ENCODE data around the gene HIPK1.
"Not testable (repeated sequence)": the region's sequence is repeated elsewhere in the genome, so short reads cannot be mapped to it uniquely, and the experiment has no call there.

The HIPK1 gene

GRCh38 chr1:113946112-113946511 is 17.0 kb downstream of the HIPK1 start:
- DNase-seq, result no peak

DNA sequence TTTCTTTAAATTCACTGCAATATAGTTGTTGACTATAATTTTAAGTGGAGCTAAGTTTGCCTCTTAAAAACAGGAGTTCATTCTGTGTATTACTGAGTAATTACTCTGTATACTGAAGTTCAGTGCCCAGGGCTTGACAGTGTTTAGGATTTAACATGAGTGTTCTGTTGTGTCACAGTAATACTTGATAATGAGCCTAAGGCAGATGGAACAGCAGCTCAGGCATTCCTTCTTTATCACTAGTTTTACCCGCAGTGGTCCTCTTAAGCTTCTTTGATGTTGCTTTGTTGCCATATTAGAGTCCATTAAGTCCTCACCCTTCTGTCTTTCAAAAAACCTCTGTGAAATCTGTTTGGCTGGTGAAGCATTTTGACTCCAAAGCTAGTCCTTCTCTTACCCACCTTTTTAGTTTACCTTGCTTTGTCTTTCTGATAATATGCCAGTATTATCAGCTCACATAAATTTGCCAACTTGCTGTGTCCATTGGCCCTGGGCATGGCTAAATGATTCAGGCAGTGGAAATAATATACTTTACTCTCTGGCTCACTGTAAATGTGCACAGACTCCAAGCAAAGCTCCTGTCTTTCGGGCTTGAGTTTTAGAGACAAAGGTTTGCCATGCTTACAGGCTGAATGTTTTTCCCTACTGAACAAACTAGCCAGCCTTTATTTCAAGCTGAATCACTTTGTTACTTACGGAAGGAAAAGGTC is 17.7 kb downstream of the HIPK1 start:
- no peak for DNase-seq

GRCh38 chr1:113947388-113948107 is 18.4 kb downstream of the HIPK1 start:
- no peak for DNase-seq

GRCh38 chr1:113948151-113948550 is 19.0 kb downstream of the HIPK1 start:
- not testable (repeated sequence) for DNase-seq

GRCh38 chr1:113949007-113949406 is 19.9 kb downstream of the HIPK1 start:
- no peak for DNase-seq

DNA sequence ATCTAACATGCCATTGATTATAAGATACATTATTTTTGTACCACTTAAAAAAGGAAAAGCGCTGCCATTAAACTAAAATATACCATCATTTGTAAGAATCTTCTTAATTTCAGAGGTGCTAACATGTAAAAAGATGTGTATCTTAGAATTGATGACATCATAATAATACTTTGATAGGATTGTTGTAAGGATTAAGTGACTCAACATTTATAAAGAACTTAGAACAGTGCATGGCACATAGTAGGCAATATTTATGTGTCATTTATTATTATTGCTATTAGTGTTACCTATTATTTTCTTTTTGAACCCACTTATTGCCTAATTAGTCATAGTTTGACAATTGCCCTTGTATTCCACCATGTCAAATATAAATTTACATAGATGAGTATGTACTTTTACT is 21.8 kb downstream of the HIPK1 start:
- no peak for DNase-seq

DNA sequence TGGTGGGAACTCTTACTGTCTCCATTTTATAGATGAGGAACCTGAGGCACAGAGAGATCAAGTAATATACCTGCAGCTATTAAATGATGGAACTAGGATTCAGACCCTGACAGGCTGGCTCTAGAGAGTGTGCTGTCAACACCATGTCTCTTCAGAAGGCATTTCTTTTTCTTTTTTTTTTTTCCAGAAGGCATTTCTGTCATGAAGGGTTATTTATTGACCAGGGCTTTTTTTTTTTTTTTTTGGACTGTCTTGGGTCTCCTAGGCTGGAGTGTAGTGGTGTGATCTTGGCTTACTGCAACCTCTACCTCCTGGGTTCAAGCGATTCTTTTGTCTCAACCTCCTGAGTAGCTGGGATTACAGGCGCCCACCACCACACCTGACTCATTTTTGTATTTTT is 22.6 kb downstream of the HIPK1 start:
- no peak for DNase-seq

DNA sequence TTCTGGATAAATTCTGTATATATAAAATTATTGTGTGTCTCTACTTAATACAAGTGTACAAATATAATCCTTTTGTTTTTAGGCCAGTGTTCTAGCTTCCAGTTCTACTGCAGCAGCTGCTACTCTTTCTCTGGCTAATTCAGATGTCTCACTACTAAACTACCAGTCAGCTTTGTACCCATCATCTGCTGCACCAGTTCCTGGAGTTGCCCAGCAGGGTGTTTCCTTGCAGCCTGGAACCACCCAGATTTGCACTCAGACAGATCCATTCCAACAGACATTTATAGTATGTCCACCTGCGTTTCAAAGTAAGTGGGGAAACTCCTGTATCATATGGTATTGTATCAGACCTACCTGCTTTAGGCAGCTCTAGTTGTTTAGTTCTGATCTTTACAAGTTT is 28.9 kb downstream of the HIPK1 start:
- DNase-seq, result no peak

DNA sequence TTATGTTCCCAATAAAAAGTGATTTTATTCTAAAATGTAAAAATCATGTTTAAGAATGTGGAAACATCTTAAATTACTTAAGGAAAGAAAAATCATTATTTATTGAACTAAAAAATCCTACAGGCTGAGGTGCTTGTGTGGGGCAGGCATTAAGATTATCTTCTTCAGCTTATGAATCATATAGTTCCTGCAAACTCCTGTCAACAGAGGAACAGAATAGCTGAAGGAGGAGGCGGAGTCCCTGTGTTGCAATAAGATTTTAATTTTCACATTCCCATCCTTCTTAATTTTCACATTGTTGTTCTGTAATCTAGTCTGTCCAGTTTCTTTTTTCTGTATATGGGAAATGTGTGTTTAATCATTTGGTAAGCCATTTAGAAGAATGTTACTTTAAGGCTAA is 29.6 kb downstream of the HIPK1 start:
- DNase-seq, result no peak

DNA sequence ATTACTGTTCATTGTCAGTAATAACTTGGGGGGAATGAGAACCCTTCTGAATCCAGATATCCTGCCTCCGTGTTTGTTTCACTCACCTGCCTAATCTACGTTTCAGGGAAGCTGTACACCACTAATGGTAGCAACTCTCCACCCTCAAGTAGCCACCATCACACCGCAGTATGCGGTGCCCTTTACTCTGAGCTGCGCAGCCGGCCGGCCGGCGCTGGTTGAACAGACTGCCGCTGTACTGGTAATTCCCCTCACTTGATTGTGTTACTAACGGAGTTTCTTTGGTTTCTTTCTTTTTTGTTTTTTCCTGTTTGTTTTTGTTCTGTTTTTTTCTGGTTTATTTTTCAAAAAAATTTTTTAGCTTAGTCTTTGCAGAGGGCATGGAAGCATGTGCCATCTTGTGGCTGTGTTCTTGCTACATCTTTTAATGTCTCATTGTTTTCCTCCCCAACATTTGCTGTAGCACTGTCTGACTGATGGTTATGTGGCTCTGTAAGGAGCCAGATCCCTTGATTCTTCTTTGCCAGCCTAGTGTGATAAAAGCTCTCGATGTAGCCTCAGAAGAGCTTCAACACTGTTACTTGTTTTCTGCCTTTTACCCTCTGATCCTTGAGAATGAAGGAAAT is 34.3 kb downstream of the HIPK1 start:
- no peak for DNase-seq

- DNase-seq, result no peak
Measured at GRCh38 chr1:113965703-113966412, 36.7 kb downstream of the HIPK1 start.

GRCh38 chr1:113972954-113973353 is 43.8 kb downstream of the HIPK1 start:
- no peak for DNase-seq

DNA sequence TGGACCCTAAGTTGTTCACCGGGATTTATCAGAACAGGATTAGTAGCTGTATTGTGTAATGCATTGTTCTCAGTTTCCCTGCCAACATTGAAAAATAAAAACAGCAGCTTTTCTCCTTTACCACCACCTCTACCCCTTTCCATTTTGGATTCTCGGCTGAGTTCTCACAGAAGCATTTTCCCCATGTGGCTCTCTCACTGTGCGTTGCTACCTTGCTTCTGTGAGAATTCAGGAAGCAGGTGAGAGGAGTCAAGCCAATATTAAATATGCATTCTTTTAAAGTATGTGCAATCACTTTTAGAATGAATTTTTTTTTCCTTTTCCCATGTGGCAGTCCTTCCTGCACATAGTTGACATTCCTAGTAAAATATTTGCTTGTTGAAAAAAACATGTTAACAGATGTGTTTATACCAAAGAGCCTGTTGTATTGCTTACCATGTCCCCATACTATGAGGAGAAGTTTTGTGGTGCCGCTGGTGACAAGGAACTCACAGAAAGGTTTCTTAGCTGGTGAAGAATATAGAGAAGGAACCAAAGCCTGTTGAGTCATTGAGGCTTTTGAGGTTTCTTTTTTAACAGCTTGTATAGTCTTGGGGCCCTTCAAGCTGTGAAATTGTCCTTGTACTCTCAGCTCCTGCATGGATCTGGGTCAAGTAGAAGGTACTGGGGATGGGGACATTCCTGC is 46.2 kb downstream of the HIPK1 start:
- no peak for DNase-seq

DNA sequence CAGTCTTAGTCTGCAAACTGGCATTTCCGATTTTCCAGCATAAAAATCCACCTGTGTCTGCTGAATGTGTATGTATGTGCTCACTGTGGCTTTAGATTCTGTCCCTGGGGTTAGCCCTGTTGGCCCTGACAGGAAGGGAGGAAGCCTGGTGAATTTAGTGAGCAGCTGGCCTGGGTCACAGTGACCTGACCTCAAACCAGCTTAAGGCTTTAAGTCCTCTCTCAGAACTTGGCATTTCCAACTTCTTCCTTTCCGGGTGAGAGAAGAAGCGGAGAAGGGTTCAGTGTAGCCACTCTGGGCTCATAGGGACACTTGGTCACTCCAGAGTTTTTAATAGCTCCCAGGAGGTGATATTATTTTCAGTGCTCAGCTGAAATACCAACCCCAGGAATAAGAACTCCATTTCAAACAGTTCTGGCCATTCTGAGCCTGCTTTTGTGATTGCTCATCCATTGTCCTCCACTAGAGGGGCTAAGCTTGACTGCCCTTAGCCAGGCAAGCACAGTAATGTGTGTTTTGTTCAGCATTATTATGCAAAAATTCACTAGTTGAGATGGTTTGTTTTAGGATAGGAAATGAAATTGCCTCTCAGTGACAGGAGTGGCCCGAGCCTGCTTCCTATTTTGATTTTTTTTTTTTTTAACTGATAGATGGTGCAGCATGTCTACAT is 47.6 kb downstream of the HIPK1 start:
- no peak for DNase-seq

DNA sequence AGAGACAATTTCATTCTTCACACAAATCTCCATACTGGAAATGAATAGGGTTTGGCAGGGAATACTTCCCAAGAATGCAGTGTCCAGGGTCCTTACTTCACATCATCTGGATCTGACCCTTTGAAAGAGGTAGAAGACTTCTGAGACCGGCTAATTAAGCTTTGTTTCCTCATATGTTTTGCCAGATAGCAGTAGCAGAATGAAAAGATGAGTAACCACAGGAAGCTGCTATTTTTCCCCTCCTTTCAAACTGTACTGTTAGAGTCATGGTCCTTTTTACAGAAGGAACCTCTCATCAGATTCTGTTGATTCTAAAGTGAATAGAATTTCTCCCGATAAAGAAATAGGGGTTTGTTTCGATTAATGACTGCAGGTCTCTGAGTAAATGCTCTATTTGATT is 48.8 kb downstream of the HIPK1 start:
- DNase-seq, result no peak

- peak; percentile 76 for DNase-seq
Measured at GRCh38 chr1:113978863-113979702, 50.0 kb downstream of the HIPK1 start, which contains the start of gene OLFML3. Gene OLFML3, plus strand, starts transcription at chr1:113979474. Its CDS starts 43 bp downstream, at chr1:113979517.

GRCh38 chr1:113980110-113980509 is 51.0 kb downstream of the HIPK1 start:
- DNase-seq, result peak; percentile 77

DNA sequence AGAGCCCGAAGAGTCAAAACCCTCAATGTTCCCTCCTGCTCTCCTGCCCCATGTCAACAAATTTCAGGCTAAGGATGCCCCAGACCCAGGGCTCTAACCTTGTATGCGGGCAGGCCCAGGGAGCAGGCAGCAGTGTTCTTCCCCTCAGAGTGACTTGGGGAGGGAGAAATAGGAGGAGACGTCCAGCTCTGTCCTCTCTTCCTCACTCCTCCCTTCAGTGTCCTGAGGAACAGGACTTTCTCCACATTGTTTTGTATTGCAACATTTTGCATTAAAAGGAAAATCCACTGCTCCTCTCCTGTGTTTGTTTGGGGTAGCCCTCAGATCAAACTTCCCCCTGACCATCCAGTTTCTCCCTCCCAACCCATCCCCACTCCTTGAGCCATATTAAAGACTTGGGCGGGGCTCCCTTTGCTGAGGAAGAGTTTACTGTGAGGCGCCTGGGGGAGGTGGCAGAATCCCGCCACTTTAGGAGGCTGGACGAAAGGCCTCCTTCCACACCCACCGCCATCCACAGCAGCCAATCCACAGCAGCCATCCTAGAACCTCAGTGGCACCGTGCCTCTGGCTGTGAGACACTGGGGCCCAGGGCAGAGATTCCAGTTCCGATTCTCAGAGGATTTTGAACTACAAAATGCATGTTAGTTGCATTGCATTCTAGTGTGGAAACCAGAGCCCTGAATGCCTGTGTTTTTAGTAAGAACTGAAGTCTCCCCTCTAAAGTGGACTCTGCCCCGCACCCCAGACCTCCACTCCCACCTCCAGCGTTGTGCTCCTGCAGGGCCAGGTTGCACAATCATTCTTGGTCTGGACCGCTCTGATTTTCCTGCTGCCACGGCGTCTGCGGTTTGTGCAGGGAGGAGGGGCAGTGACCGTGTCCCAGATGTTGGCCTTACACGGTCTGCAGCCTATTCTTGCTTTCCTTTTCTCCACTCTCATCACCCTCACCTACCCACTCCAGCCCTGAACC is 53.1 kb downstream of the HIPK1 start:
- DNase-seq, result no peak

- DNase-seq, result no peak
Measured at GRCh38 chr1:113982949-113983348, 53.8 kb downstream of the HIPK1 start.

DNA sequence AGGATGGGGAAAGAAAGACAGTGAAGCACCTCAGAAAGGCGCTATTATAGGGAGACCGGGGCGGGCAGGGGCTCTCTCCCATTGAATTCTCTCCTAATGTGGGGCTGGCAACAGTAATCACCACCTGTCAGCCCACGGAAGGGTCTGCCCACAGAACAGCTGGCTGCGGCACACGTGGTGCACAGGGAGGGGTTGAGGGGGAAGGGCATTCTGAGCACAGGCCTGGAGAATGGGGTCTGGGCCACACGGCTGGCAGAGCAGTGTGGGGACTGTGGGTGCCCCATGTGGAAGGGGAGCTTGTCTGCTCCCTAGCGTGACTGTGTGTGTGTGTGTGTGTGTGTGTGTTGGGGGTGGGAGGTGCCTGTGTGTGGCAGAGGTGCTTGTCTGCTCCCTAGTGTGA is 54.3 kb downstream of the HIPK1 start:
- DNase-seq, result peak; percentile 54
